Left lung (tissue), 10 donors: ENCODE results near the gene RFPL2. TPM values are rescaled to one million over a fixed set of nuclear protein-coding genes. Genes with fewer than 3 reads are reported as not detected.

ENCODE experiments used
- ATAC-seq: fragments of 200-7000 bp; cut with Tn5 transposase; one replicate; pipeline ENCODE4 v1.9.1; 2020; ENCODE audit warnings: moderate library complexity
- DNase-seq, 4 donors: peaks; one replicate each; pipeline ENCODE4 v3.0.0-alpha.2; 2013 to 2020
- H3K27ac ChIP-seq, 2 donors: fragments of 200-600 bp; sonication (generic) in 1 of 2; one replicate each; pipeline versions ENCODE4 v1.5.0 to v1.8.0; 2020 to 2021
- H3K27me3 ChIP-seq, 2 donors: fragments of 200-600 bp; sonication (generic) in 1 of 2; one replicate each; pipeline versions ENCODE4 v1.5.0 to v1.8.0; 2020 to 2021
- H3K36me3 ChIP-seq, 2 donors: fragments of 200-600 bp; sonication (generic) in 1 of 2; one replicate each; pipeline versions ENCODE4 v1.5.0 to v1.8.0; 2020 to 2021
- H3K4me1 ChIP-seq, 2 donors: fragments of 200-600 bp; one replicate each; pipeline ENCODE4 v1.8.0; 2021
- H3K4me3 ChIP-seq, 2 donors: fragments of 200-600 bp; sonication (generic) in 1 of 2; one replicate each; pipeline versions ENCODE4 v1.5.0 to v1.8.0; 2020 to 2021; ENCODE audit warnings: mild to moderate bottlenecking in 1 of 2
- H3K9me3 ChIP-seq, 2 donors: fragments of 200-600 bp; sonication (generic) in 1 of 2; one replicate each; pipeline versions ENCODE4 v1.5.0 to v1.8.0; 2020 to 2021
- CTCF ChIP-seq, 2 donors: fragments of 200-600 bp; sonication (generic) in 1 of 2; IDR thresholded peaks; one replicate each; pipeline versions ENCODE4 v1.5.0 to v1.8.0; 2021; ENCODE audit warnings: antibody characterized with exemption in 2 of 2
- intact Hi-C, 2 donors: fragments of 100-400 bp; cut with DNase I; formaldehyde crosslinking; loops; one replicate each; pipeline versions ENCODE4 v1.11.2 to v1.14.2; 2022
- polyA plus RNA-seq, 6 donors: library from polyadenylated mRNA; unstranded; fragments of 120-200 nt; gene quantifications; one replicate each; pipeline ENCODE4 v1.2.1, GENCODE V29; 2013; ENCODE audit not compliant: insufficient read length in 6 of 6
- total RNA-seq, 2 donors: library from RNA; stranded (reverse); fragmentation: NEBNext Ultra II Directional; extraction: Animal tissue kit (Norgen Biotek cat#: 25700); gene quantifications; one replicate each; pipeline ENCODE4 v1.2.1, GENCODE V29; 2021
- donor health status: DM: no; HTN: yes; CAD: no.
- donor health status: DM: no; HTN: no; CAD: no.

The RFPL2 gene
- total and polyA plus RNA-seq, 8 donors = 0.11 to 0.21 (median 0.15) TPM; not detected in 5

DNA sequence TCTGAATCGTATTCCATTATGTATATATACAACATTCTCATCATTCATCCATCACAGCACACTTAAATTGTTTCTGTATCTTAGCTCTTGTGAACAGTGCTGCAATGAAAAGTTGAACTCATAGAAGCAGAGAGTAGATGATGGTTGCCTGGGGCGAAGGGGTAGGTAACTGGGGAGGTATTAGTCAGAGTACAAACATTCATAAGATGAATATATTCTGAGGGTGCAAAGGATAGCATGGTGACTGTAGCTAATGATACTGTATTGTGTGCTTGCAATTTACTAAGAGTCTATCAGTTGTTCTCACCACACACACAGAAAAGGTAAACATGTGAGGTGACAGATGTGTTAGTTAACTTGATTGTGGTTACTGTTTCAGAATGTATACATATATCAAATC is 12.6 kb upstream of the RFPL2 start:
- no peak for ATAC-seq
- Histone ChIP-seq H3K36me3 (no peaks in the 10 kb centered on the region), H3K27me3 (no peaks in the 10 kb centered on the region), H3K4me1 (peaks cover 0 to 3% of the 10 kb centered on the region in 2 donors), H3K4me3 (no peak overlapping the region), H3K27ac (no peak overlapping the region), H3K9me3 (no peaks in the 10 kb centered on the region)
- intact Hi-C loops = no loop called here
- no peak for DNase-seq
- TF ChIP-seq CTCF (IDR thresholded peaks at IDR 0.05) = no peak

- H3K4me1 ChIP-seq = peaks cover 0 to 3% of the 10 kb centered on the region in 2 donors
- no peaks in the 10 kb centered on the region for H3K36me3 ChIP-seq
- no peak for ATAC-seq
- intact Hi-C loops = no loop called here
- no peak overlapping the region for H3K4me3 ChIP-seq
- DNase-seq = no peak
- no peaks in the 10 kb centered on the region for H3K9me3 ChIP-seq
- no peaks in the 10 kb centered on the region for H3K27me3 ChIP-seq
- H3K27ac ChIP-seq = no peak overlapping the region
- TF ChIP-seq CTCF (IDR thresholded peaks at IDR 0.05) = no peak
Measured at GRCh38 chr22:32216911-32217310, 12.0 kb upstream of the RFPL2 start.

GRCh38 chr22:32211011-32211410 is 6.1 kb upstream of the RFPL2 start:
- H3K9me3 ChIP-seq = no peaks in the 10 kb centered on the region
- H3K4me1 ChIP-seq = peaks cover 0 to 9% of the 10 kb centered on the region in 2 donors
- TF ChIP-seq CTCF (IDR thresholded peaks at IDR 0.05) = no peak
- no peak overlapping the region for H3K4me3 ChIP-seq
- H3K27me3 ChIP-seq = peaks cover 0 to 9% of the 10 kb centered on the region in 2 donors
- intact Hi-C loops = no loop called here
- no peak overlapping the region for H3K27ac ChIP-seq
- peak; percentile 12 for ATAC-seq
- no peak for DNase-seq
- H3K36me3 ChIP-seq = no peaks in the 10 kb centered on the region

DNA sequence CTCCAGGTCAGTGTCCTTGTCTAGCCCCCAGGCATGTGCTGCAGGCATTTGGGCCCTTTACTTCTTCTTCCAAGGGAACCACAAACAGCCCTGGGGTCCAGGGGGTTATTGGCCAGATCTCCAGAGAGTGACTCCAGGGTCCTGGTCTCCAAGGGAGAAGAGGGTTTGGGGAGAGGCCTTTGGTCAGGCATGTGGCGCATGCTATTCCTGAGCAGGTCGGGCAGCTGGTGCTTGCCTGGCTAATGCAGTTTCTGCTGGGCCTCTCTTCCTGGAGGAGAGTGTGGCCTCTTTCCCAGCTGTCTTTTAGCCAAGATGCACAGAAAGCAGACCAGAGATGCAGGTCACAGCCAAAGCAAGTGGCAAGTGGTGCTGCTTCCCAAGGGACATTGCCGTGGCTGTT is 3.8 kb upstream of the RFPL2 start:
- DNase-seq = no peak
- intact Hi-C loops = no loop called here
- Histone ChIP-seq H3K4me3 (no peak overlapping the region), H3K27ac (no peak overlapping the region), H3K36me3 (no peaks in the 10 kb centered on the region), H3K4me1 (peaks cover 0 to 16% of the 10 kb centered on the region in 2 donors), H3K9me3 (no peaks in the 10 kb centered on the region), H3K27me3 (peaks cover 7 to 30% of the 10 kb centered on the region in 2 donors)
- no peak for TF ChIP-seq CTCF (IDR thresholded peaks at IDR 0.05)
- no peak for ATAC-seq

DNA sequence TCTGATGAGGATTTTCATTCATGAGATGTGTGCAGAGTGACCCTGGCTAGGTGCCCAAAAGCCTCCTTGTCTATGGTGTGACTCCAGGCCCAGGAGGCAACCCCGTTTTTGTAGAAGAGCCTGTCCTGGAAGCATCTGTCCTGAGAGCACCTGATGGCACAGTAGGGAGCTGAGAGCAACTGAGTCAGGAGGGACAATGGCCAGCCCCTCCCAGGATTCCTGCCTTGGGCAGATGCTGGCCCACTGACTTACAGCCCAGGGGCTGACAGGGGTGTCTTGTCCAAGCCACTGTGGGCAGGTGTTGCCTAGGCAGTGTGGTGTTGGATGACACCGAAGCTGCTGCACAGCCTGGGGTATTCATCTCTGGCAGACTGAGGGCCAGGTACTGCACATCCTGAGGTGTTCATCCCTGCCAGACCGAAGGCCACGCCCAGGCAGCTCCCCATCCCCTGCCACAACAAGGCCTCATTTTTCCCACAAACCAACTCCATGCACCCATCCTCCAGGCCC is 3.2 kb upstream of the RFPL2 start:
- no peak for ATAC-seq
- Histone ChIP-seq H3K27me3 (peaks cover 14 to 36% of the 10 kb centered on the region in 2 donors), H3K27ac (no peak overlapping the region), H3K4me1 (peaks cover 2 to 22% of the 10 kb centered on the region in 2 donors), H3K4me3 (no peak overlapping the region), H3K9me3 (no peaks in the 10 kb centered on the region), H3K36me3 (no peaks in the 10 kb centered on the region)
- DNase-seq = no peak
- intact Hi-C loops = no loop called here
- no peak for TF ChIP-seq CTCF (IDR thresholded peaks at IDR 0.05)
